ENCODE measurements around the gene HIC2. TPM values are rescaled to one million over a fixed set of nuclear protein-coding genes. Genes with fewer than 3 reads are reported as not detected.
"Not testable (repeated sequence)": the region's sequence is repeated elsewhere in the genome, so short reads cannot be mapped to it uniquely, and the experiment has no call there.

HIC2 gene
- total and polyA plus RNA-seq, 9 of the 15 experiments (the other 6 are each of a cell fraction or from before 2014, with no cell fraction given), result 1.7 to 117 (median 35.5) TPM

DNA sequence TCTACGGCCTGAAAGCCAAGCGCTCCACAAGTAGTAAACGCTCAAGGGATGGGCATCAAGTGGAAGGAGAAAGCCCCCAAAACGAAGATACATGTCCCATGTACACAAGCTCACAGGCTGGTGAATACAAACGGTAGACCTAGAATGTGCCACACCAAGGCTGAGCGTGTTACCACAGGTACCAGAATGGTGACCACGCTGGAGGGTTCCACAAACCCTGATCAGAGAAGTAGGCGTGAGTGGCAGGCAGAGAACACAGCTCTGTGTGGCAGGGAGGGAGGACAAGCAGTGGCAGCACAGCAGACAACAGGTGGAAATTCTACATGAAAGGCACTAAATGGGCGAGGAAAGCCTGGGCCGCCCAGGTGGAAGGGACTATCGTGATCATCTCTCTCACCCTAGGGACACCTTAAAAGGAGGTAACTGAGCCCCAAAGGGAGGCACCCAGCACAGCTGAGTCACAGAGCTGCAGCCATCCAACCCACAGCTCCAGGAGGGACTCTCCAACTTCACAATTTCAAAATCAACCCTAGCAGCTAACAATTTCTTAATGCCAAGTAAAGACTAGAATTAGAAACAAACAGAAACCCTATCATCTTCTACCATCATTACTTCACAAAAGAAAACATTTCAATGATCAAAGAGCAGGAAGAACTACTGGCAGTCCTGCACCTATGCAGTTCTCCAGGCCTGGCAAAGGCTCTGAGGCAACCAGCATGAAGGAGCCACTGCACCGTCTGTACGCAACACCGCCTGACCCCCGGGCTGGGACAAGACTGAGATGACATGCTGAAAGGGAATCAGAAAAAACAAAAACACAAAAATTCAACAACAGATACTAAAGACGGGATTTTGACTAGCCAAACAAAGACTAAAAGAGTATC lies 82.7 kb downstream of the HIC2 start:
- H3K79me2 ChIP-seq (ENCODE audit: control insufficient read depth, insufficient read depth, low read length); H3K27me3 ChIP-seq (ENCODE audit: control insufficient read depth in 2 of 2, insufficient read depth in 2 of 2, low read length in 2 of 2); H2AFZ ChIP-seq (ENCODE audit: low read depth, low read length); intact Hi-C loops (cut with micrococcal nuclease); H3K36me3 ChIP-seq (ENCODE audit: control insufficient read depth, insufficient read depth, low read length); DNase-seq (ENCODE audit: extremely low read depth in 1 of 4, low spot score in 3 of 4); H3K9me3 ChIP-seq (replicated peaks; ENCODE audit: control insufficient read depth, insufficient read depth, low read depth, low read length); H3K4me1 ChIP-seq (replicated peaks in 1 of 2; ENCODE audit: control insufficient read depth in 2 of 2, insufficient read depth in 2 of 2, low read length in 2 of 2); CTCF ChIA-PET (ENCODE audit: low intra/inter-chr PET ratio); H4K20me1 ChIP-seq (replicated peaks; ENCODE audit: control insufficient read depth, insufficient read depth, low read length); FAIRE-seq; H3K9ac ChIP-seq (ENCODE audit: insufficient read depth in 1 of 2, low read depth in 2 of 2, low read length in 2 of 2); H3K4me3 ChIP-seq; POLR2A ChIA-PET; H3K4me2 ChIP-seq (ENCODE audit: insufficient read depth, low read length); H3K27ac ChIP-seq (ENCODE audit: extremely low read depth, low read depth, low read length); H3K9me1 ChIP-seq (ENCODE audit: control insufficient read depth, insufficient read depth, low read length): not testable (repeated sequence)
- BruUV-seq (replicated peaks), result TSS peak; percentile 42
- WGBS (ENCODE audit: insufficient coverage, low coverage, missing lambda C conversion rate), result no CpG with 5 or more reads among the region's 16 CpGs
- in situ Hi-C loops (cut with MboI), result loop anchor here (5.0 kb wide), 1 partner anchor 48 kb away; no protein-coding TSS in a partner anchor
- ATAC-seq, result peak; percentile 7; the same call in 1 of the 3 replicates

Small RNA genes within 50 kb of the gene (small RNA-seq; reads per million reads assigned to genes)
- gene RF00492 (not detected), gene RN7SKP63 (not detected)

Other genes with a start within 250 kb of the HIC2 start
Only the 7 nearest of the 8 such genes appear.
- 0.14 and 0.37 TPM in 2 replicates for gene RIMBP3B, start 33.6 kb upstream of the HIC2 start, total RNA-seq (2014; rRNA removed)
- 0.18 and 0.19 TPM in 2 replicates for gene RIMBP3B, start 33.6 kb upstream of the HIC2 start, total RNA-seq (2014; rRNA removed; fragmentation: Illumina TruSeq; extraction: Trizol)
- gene RIMBP3B, start 33.6 kb upstream of the HIC2 start, total RNA-seq (2015; rRNA removed; fragmentation: Illumina TruSeq; extraction: Trizol), result 0.23 and 0.29 TPM in 2 replicates
- gene RIMBP3B, start 33.6 kb upstream of the HIC2 start, total RNA-seq (2021), result 0.55 and 0.78 TPM in 2 replicates
- gene RIMBP3B, start 33.6 kb upstream of the HIC2 start, polyA plus RNA-seq (2011; rRNA removed), result 0.03 and 0.16 TPM in 2 replicates
- 0.14 and 0.24 TPM in 2 replicates for gene RIMBP3B, start 33.6 kb upstream of the HIC2 start, polyA plus RNA-seq (2014; fragmentation: Illumina TruSeq; extraction: Trizol)
- gene RIMBP3B, start 33.6 kb upstream of the HIC2 start, polyA plus RNA-seq (2014; fragmentation: Nextera tagmentation; extraction: Ambion mirVana), result under 1 TPM in 1 of 2 experiments, not detected in 1; 0.01 TPM
- gene RIMBP3B, start 33.6 kb upstream of the HIC2 start, polyA plus RNA-seq (2014; rRNA removed), result 0.08 and 0.18 TPM in 2 replicates
- gene TMEM191C, start 50.0 kb downstream of the HIC2 start, total RNA-seq (2014; rRNA removed), result 3.4 and 4.6 TPM in 2 replicates
- 0.41 and 0.84 TPM in 2 replicates for gene TMEM191C, start 50.0 kb downstream of the HIC2 start, total RNA-seq (2014; rRNA removed; fragmentation: Illumina TruSeq; extraction: Trizol)
- gene TMEM191C, start 50.0 kb downstream of the HIC2 start, total RNA-seq (2015; rRNA removed; fragmentation: Illumina TruSeq; extraction: Trizol), result 1.1 and 1.6 TPM in 2 replicates
- gene TMEM191C, start 50.0 kb downstream of the HIC2 start, total RNA-seq (2021), result 5.8 and 7.1 TPM in 2 replicates
- 2.1 and 3.1 TPM in 2 replicates for gene TMEM191C, start 50.0 kb downstream of the HIC2 start, polyA plus RNA-seq (2011; rRNA removed)
- gene TMEM191C, start 50.0 kb downstream of the HIC2 start, polyA plus RNA-seq (2014; fragmentation: Illumina TruSeq; extraction: Trizol), result 0.82 and 1.1 TPM in 2 replicates
- gene TMEM191C, start 50.0 kb downstream of the HIC2 start, polyA plus RNA-seq (2014; fragmentation: Nextera tagmentation; extraction: Ambion mirVana), result under 1 TPM; 0.15 to 0.28 TPM
- gene TMEM191C, start 50.0 kb downstream of the HIC2 start, polyA plus RNA-seq (2014; rRNA removed), result 4.0 and 6.5 TPM in 2 replicates
- 0.65 and 0.77 TPM in 2 replicates for gene RIMBP3C, start 134.1 kb downstream of the HIC2 start, total RNA-seq (2014; rRNA removed)
- gene RIMBP3C, start 134.1 kb downstream of the HIC2 start, total RNA-seq (2014; rRNA removed; fragmentation: Illumina TruSeq; extraction: Trizol), result 0.06 and 0.15 TPM in 2 replicates
- 0.25 and 0.34 TPM in 2 replicates for gene RIMBP3C, start 134.1 kb downstream of the HIC2 start, total RNA-seq (2015; rRNA removed; fragmentation: Illumina TruSeq; extraction: Trizol)
- gene RIMBP3C, start 134.1 kb downstream of the HIC2 start, total RNA-seq (2021), result 0.89 and 0.98 TPM in 2 replicates
- gene RIMBP3C, start 134.1 kb downstream of the HIC2 start, polyA plus RNA-seq (2011; rRNA removed), result 0.13 and 0.19 TPM in 2 replicates
- gene RIMBP3C, start 134.1 kb downstream of the HIC2 start, polyA plus RNA-seq (2014; fragmentation: Illumina TruSeq; extraction: Trizol), result 0.09 and 0.26 TPM in 2 replicates
- not detected for gene RIMBP3C, start 134.1 kb downstream of the HIC2 start, polyA plus RNA-seq (2014; fragmentation: Nextera tagmentation; extraction: Ambion mirVana)
- gene RIMBP3C, start 134.1 kb downstream of the HIC2 start, polyA plus RNA-seq (2014; rRNA removed), result 0.17 TPM in 1 of 2 replicates, not detected in the other
- gene UBE2L3, start 150.3 kb downstream of the HIC2 start, total RNA-seq (2014; rRNA removed), result 215 and 275 TPM in 2 replicates
- gene UBE2L3, start 150.3 kb downstream of the HIC2 start, total RNA-seq (2014; rRNA removed; fragmentation: Illumina TruSeq; extraction: Trizol), result 285 and 298 TPM in 2 replicates
- gene UBE2L3, start 150.3 kb downstream of the HIC2 start, total RNA-seq (2015; rRNA removed; fragmentation: Illumina TruSeq; extraction: Trizol), result 335 and 354 TPM in 2 replicates
- gene UBE2L3, start 150.3 kb downstream of the HIC2 start, total RNA-seq (2021), result 240 TPM in 2 replicates
- gene UBE2L3, start 150.3 kb downstream of the HIC2 start, polyA plus RNA-seq (2011; rRNA removed), result 206 and 218 TPM in 2 replicates
- 493 and 580 TPM in 2 replicates for gene UBE2L3, start 150.3 kb downstream of the HIC2 start, polyA plus RNA-seq (2014; fragmentation: Illumina TruSeq; extraction: Trizol)
- 100 to 1,000 TPM; 575 to 625 TPM for gene UBE2L3, start 150.3 kb downstream of the HIC2 start, polyA plus RNA-seq (2014; fragmentation: Nextera tagmentation; extraction: Ambion mirVana)
- 266 and 269 TPM in 2 replicates for gene UBE2L3, start 150.3 kb downstream of the HIC2 start, polyA plus RNA-seq (2014; rRNA removed)
- 871 and 1,007 TPM in 2 replicates for gene YDJC, start 212.7 kb downstream of the HIC2 start, total RNA-seq (2014; rRNA removed)
- 69.0 and 87.5 TPM in 2 replicates for gene YDJC, start 212.7 kb downstream of the HIC2 start, total RNA-seq (2014; rRNA removed; fragmentation: Illumina TruSeq; extraction: Trizol)
- 164 and 196 TPM in 2 replicates for gene YDJC, start 212.7 kb downstream of the HIC2 start, total RNA-seq (2015; rRNA removed; fragmentation: Illumina TruSeq; extraction: Trizol)
- gene YDJC, start 212.7 kb downstream of the HIC2 start, total RNA-seq (2021), result 626 and 641 TPM in 2 replicates
- gene YDJC, start 212.7 kb downstream of the HIC2 start, polyA plus RNA-seq (2011; rRNA removed), result 203 and 277 TPM in 2 replicates
- 106 and 159 TPM in 2 replicates for gene YDJC, start 212.7 kb downstream of the HIC2 start, polyA plus RNA-seq (2014; fragmentation: Illumina TruSeq; extraction: Trizol)
- 10 to 100 TPM; 13.5 to 23.5 TPM for gene YDJC, start 212.7 kb downstream of the HIC2 start, polyA plus RNA-seq (2014; fragmentation: Nextera tagmentation; extraction: Ambion mirVana)
- gene YDJC, start 212.7 kb downstream of the HIC2 start, polyA plus RNA-seq (2014; rRNA removed), result 707 and 732 TPM in 2 replicates
- gene CCDC116, start 215.4 kb downstream of the HIC2 start, total RNA-seq (2014; rRNA removed), result 9.3 and 13.6 TPM in 2 replicates
- gene CCDC116, start 215.4 kb downstream of the HIC2 start, total RNA-seq (2014; rRNA removed; fragmentation: Illumina TruSeq; extraction: Trizol), result 2.1 and 2.8 TPM in 2 replicates
- 4.7 and 5.2 TPM in 2 replicates for gene CCDC116, start 215.4 kb downstream of the HIC2 start, total RNA-seq (2015; rRNA removed; fragmentation: Illumina TruSeq; extraction: Trizol)
- gene CCDC116, start 215.4 kb downstream of the HIC2 start, total RNA-seq (2021), result 11.3 and 15.6 TPM in 2 replicates
- gene CCDC116, start 215.4 kb downstream of the HIC2 start, polyA plus RNA-seq (2011; rRNA removed), result 1.6 and 2.1 TPM in 2 replicates
- 6.3 and 8.9 TPM in 2 replicates for gene CCDC116, start 215.4 kb downstream of the HIC2 start, polyA plus RNA-seq (2014; fragmentation: Illumina TruSeq; extraction: Trizol)
- gene CCDC116, start 215.4 kb downstream of the HIC2 start, polyA plus RNA-seq (2014; fragmentation: Nextera tagmentation; extraction: Ambion mirVana), result 1 to 10 TPM; 1.6 to 2.3 TPM
- 7.1 and 8.6 TPM in 2 replicates for gene CCDC116, start 215.4 kb downstream of the HIC2 start, polyA plus RNA-seq (2014; rRNA removed)
- gene SDF2L1, start 224.9 kb downstream of the HIC2 start, total RNA-seq (2014; rRNA removed), result 894 and 989 TPM in 2 replicates
- 41.9 and 82.9 TPM in 2 replicates for gene SDF2L1, start 224.9 kb downstream of the HIC2 start, total RNA-seq (2014; rRNA removed; fragmentation: Illumina TruSeq; extraction: Trizol)
- 135 and 153 TPM in 2 replicates for gene SDF2L1, start 224.9 kb downstream of the HIC2 start, total RNA-seq (2015; rRNA removed; fragmentation: Illumina TruSeq; extraction: Trizol)
- gene SDF2L1, start 224.9 kb downstream of the HIC2 start, total RNA-seq (2021), result 551 and 557 TPM in 2 replicates
- 124 and 218 TPM in 2 replicates for gene SDF2L1, start 224.9 kb downstream of the HIC2 start, polyA plus RNA-seq (2011; rRNA removed)
- gene SDF2L1, start 224.9 kb downstream of the HIC2 start, polyA plus RNA-seq (2014; fragmentation: Illumina TruSeq; extraction: Trizol), result 33.8 and 82.2 TPM in 2 replicates
- 10 to 100 TPM; 15.1 to 34.8 TPM for gene SDF2L1, start 224.9 kb downstream of the HIC2 start, polyA plus RNA-seq (2014; fragmentation: Nextera tagmentation; extraction: Ambion mirVana)
- gene SDF2L1, start 224.9 kb downstream of the HIC2 start, polyA plus RNA-seq (2014; rRNA removed), result 666 and 827 TPM in 2 replicates

Data from K562 (cell line).